Measurements from ENCODE around the gene PRR30.
A peak's percentile ranks its signal among the peaks of the same experiment; 100 is the strongest.
"Not testable (repeated sequence)": the region's sequence is repeated elsewhere in the genome, so short reads cannot be mapped to it uniquely, and the experiment has no call there.

The PRR30 gene

DNA sequence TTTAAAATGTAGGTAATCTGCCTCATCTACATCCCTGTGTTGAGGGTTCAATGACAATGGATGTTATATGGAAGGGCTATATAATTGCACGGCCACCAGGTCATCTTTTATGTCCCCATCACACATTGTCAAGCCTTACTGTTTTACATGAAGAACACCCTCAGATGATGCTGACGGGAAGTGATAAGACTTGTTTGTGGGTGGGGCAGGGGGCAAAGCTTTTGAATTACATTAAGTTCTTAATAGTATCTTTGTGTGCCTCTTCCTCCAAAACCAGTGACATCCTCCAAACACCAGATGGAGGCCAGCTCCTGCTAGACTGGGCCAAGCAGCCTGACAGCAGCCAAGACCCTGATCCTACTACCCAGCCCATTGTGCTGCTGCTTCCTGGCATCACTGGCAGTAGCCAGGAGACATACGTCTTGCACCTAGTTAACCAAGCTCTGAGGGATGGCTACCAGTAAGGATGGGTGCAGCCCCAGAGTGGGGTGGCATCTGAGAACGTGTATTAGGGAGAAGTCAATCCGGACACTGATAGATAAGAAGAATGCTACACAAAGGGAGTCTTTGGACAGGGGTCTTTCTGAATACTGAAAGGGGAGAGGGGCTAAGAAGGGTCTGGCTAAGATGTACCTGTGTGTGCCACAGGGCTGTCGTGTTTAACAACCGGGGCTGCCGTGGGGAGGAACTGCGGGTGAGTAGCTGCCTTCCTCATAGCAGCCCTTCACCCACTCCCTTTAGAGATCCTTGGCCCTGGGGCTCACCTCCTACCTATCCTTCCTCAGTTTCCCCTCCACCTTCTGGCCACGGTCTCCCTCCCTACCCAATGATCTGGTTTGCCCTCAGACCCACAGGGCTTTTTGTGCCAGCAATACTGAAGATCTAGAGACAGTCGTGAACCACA is 10.3 kb downstream of the PRR30 start:
- DNase-seq (ENCODE audit: low spot score), result no peak

GRCh38 chr2:27127883-27128667 is 11.1 kb downstream of the PRR30 start:
- DNase-seq (ENCODE audit: low spot score), result no peak

GRCh38 chr2:27126252-27126710 is 12.9 kb downstream of the PRR30 start:
- peak; percentile 2 for DNase-seq (ENCODE audit: low spot score)

DNA sequence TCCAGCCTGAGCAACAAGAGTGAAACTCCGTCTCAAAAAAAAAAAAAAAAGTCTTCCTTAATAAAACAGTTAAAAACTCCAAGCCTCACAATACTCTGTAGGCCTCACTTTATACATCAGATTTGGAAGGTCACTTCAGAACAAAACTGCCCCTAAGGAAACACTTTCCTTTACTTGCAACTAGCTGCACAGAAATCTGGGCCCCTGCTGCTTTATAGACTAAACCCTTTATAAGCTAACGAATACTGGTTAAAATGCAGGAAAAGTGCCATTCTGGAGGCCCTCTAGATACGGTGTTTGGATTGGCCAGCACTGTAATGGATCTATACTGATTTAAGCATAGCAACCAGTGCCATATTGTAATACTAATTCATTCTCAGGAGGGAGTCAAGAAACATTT is 14.1 kb downstream of the PRR30 start:
- no peak for DNase-seq (ENCODE audit: low spot score)

- peak; percentile 71 for DNase-seq (ENCODE audit: low spot score)
Observed at GRCh38 chr2:27123302-27124150, 15.7 kb downstream of the PRR30 start, which contains the start of gene ABHD1. Gene ABHD1, plus strand, starts transcription at chr2:27123815. Its CDS starts 134 bp downstream, at chr2:27123949.

DNA sequence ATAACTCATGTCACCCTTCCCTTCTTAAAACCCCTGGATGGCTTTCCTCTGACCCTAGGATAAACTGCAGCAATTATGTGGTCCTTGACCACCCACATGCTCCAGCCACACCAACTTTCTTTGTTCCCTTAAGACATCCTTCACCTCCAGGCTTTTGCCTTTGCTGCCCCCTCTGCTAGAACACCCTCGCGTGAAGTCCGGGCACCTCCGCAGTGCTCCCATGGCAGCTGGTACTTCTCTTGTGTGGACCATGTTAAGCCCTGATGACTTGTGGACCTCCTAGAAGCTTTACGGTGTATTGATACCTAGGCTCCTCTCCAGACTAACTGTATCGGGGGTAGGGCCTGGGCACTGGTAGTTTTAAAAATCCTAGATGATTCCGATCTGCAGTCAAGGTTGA is 16.4 kb downstream of the PRR30 start:
- no peak for DNase-seq (ENCODE audit: low spot score)

GRCh38 chr2:27121906-27122305 is 17.3 kb downstream of the PRR30 start:
- no peak for DNase-seq (ENCODE audit: low spot score)

DNA sequence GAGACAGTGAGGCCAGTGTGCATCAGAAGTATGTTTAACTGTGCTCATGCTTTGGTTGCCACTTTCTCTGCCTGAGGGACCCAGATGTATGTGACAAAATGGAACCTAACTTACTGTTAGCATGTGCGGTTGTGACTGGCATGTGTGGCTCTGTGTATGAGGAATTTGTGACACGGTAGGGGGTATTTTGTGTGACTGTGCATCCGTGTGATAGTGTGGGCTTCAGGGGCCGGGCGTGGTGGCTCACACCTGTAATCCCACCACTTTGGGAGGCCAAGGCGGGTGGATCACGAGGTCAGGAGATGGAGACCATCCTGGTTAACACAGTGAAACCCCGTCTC is 19.9 kb downstream of the PRR30 start:
- DNase-seq (ENCODE audit: low spot score), result not testable (repeated sequence)

- DNase-seq (ENCODE audit: low spot score), result peak; percentile 74
Observed at GRCh38 chr2:27118525-27119329, 20.5 kb downstream of the PRR30 start, which contains the start of gene CGREF1. Gene CGREF1, minus strand, starts transcription at chr2:27119128. Its CDS starts 14,762 bp downstream, at chr2:27104366.

- DNase-seq (ENCODE audit: low spot score), result no peak
Observed at GRCh38 chr2:27117995-27118524, 21.1 kb downstream of the PRR30 start.

DNA sequence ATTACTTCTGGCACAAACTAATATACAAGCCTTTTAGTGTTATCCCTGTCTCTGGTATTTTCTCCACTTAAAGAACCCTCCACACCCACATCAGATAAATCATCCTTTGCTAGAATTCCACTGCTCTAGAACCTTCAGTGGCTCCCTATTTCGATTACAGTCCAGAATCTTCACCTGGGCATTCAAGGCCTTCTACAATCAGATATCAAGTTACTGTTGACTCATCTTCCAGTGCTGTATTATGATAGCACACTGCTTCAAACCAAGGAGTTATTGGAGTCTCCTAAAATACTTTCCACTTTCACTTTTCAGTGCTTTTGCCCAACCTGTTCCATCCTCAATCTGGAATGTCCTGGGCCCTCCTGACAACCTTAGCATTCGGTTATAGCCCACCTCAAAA is 23.7 kb downstream of the PRR30 start:
- DNase-seq (ENCODE audit: low spot score), result no peak

DNA sequence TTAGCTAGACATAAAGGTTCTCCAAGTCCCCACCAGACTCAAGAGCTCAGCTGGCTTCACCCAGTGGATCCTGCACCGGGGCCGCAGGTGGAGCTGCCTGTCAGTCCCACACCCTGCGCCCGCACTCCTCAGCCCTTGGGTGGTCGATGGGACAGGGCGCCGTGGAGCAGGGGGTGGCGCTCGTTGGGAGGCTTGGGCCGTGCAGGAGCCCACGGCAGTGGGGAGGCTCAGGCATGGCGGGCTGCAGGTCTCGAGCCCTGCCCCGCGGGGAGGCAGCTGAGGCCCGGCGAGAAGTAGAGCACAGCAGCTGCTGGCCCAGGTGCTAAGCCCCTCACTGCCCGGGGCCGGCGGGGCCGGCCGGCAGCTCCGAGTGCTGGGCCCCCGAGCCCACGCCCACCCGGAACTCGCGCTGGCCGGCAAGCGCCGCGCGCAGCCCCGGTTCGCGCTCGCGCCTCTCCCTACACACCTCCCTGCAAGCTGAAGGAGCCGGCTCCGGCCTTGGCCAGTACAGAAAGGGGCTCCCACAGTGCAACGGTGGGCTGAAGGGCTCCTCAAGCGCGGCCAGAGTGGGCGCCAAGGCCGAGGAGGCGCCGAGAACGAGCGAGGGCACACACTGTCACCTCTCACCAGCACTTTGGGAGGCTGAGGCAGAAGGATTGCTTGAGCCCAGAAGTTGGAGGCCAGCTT is 27.7 kb downstream of the PRR30 start:
- not testable (repeated sequence) for DNase-seq (ENCODE audit: low spot score)

GRCh38 chr2:27110603-27111352 is 28.4 kb downstream of the PRR30 start:
- DNase-seq (ENCODE audit: low spot score), result not testable (repeated sequence)

GRCh38 chr2:27109083-27109482 is 30.1 kb downstream of the PRR30 start:
- no peak for DNase-seq (ENCODE audit: low spot score)

DNA sequence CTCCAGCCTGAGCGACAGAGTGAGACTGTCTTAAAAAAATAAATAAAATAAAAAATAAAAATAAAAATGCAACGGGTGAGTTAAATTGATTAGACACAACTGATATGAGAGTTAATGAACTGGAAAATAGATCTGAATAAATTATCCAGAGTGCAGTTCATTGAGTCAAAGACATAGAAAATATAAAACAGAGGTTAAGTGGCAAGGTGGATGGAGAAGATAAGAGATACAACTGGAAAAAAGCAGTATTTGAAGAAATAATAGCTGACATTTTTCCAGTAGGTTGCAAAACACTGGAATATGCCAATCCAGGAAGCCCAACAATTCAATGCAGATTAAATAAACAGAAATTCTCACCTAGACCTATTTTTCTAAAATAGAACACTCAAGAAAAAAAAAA is 31.0 kb downstream of the PRR30 start:
- DNase-seq (ENCODE audit: low spot score), result no peak

DNA sequence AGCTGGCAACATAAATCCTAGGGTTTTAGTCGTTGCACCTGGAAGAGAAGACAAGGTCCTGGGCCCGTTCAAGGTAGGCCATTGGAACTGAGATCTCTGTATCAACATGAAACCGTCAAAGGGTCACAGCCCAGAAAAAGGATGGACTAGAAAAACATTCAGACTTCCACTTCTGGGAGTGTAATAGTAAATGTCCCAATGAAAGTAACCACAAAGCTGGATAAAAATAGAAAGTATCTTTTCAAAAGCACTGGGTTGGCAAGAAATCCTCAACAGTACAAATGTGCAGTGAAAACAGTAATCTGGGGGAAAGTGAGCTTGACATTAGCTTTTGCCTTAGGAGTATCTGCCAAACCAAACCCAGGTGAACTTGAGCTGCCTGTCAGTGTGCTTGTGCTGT is 33.2 kb downstream of the PRR30 start:
- DNase-seq (ENCODE audit: low spot score), result no peak

DNA sequence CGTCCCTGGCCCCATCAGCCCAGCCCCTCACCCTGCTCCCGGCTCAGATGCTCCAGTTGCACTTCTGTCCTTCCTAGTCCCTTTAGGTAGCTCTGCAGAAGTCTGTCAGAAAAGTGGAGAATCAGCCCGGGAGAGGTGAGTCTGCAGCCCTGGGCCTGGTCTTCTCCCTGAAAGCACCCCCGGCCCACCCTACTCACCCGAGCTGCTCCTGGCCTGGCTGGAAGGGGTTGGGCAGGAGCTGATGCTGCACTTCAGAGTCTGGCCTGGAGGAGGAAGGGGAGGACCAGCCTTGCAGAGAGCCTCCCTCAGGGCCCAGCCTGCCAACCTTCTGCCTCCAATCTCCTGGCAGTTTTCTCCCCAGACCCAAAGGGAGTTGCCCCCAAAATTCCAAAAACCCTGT is 36.9 kb downstream of the PRR30 start:
- no peak for DNase-seq (ENCODE audit: low spot score)

- no peak for DNase-seq (ENCODE audit: low spot score)
Observed at GRCh38 chr2:27100036-27100435, 39.2 kb downstream of the PRR30 start.

GRCh38 chr2:27099334-27099955 is 39.8 kb downstream of the PRR30 start:
- no peak for DNase-seq (ENCODE audit: low spot score)
